Activated CD4-positive, alpha-beta T cell treated with anti-CD3 and anti-CD28 coated beads, Interleukin-2, amount 50 U/mL, for 24 hours (primary cell): ENCODE data around the gene RRM1.
"Not testable (repeated sequence)": the region's sequence is repeated elsewhere in the genome, so short reads cannot be mapped to it uniquely, and the experiment has no call there.

Experiments
- DNase-seq, 2 donors: peaks; one replicate each; pipeline ENCODE4 v3.0.0-alpha.2; 2020; ENCODE audit warnings: low read depth in 1 of 2, low spot score in 1 of 2

The RRM1 gene

DNA sequence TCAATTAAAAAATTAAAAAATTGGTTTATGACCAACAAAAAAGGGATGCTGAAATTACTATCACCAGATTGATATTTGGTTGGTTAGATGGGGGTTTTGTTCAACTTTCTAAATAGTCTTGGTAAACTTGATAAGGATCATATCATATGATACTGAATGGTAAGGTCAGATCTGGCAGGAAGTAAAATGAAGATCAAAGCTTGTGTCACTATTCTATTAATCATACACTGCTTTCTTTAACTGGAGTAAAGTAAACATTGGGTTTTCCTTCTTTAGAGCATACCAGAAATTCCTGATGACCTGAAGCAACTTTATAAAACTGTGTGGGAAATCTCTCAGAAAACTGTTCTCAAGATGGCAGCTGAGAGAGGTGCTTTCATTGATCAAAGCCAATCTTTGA is 40.2 kb downstream of the RRM1 start:
- DNase-seq, result no peak

DNA sequence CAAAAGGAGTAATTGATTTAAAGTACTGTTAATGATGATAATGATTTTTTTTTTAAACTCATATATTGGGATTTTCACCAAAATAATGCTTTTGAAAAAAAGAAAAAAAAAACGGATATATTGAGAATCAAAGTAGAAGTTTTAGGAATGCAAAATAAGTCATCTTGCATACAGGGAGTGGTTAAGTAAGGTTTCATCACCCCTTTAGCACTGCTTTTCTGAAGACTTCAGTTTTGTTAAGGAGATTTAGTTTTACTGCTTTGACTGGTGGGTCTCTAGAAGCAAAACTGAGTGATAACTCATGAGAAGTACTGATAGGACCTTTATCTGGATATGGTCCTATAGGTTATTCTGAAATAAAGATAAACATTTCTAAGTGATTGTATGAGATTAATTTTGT is 43.9 kb downstream of the RRM1 start:
- no peak for DNase-seq

DNA sequence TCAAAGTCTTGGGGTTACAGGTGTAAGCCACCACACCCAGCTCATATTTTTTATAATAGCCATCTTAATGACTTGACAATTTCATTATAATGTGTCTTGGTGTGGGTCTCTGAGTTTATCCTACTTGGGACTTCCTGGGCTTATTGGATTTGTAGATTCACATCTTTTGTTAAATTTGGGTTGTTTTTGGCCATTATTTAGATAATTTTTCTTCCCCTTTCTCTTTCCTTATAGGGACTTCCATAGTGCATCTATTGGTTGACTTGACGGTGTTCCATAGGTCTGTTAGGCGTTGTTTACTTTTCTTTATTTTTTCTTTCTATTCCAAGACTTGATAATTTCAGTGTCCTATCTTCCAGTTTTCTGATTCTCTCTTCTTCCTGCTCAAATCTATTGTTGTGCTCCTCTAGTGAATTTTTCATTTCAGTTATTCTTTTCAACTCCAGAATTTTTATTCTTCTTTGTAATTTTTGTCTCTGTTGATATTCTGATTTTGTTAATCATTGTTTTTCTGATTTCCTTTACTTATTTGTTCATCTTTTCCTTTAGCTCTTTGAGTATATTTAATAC is 45.6 kb downstream of the RRM1 start:
- DNase-seq, result no peak

DNA sequence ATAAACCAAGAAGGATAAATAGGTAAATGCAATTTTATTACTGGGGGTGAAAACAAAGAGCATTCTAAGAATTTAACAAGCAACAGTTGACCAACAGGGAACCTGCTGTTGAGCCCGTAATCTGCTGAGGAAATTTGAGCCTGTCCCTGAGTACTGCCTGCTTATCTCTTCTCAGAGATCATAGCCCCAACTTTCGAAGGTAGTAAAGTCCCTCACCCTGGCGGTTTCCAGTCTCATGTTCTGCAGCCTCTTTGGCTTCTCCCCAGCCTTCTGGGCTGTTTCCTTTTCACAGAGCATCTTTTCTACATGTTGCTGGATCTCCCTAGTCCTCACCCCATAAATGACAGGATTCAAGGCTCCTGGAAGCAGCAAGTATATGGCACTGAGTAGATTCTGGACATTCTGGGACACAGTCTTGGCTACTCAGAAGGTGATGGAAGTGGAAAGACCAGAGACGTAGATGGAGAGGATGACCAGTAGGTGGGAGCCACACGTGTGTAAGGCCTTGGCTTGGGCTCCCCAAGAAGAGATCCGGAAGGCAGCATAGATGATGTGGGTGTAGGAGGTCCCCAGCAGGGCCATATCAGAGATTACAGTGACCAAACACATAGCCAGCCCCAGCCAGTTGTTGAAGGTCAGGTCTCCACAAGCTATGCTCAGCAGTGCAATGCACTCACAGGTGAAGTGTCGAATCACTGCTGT is 51.6 kb downstream of the RRM1 start:
- no peak for DNase-seq

DNA sequence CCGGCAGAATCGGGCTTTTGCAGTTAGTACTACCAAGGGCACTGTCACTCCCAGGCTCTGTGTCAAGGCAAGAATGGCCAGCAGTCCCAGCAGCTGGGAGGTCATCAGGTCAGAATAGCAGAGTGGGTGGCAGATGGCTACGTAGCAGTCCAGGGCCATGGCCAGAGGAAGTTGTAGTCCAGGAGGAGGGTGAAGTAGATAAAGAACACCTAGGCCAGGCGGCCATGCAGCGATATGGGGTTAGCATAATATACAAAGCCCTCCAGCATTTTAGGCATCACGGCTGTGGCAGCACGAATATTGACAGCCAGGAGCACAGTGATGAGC is 52.1 kb downstream of the RRM1 start:
- DNase-seq, result no peak

DNA sequence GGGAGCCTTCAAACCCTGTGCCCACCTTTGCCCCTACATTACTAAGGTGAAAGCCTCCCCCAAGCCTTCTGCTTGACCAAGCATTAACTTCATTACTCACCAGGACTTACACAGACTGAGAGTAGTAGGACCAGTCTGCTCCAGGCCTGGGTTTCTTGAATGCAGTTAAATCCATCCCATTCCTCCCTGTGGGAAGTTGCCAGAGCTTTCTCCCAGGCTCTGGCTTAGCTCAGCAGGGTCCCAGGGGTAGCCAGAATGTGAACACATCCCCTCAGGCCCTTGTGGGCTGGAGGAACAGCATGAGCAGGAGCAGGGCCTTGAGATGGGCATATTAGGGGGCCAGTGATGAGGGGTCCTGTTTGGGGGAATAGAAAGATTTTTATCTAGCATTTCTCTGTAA is 59.9 kb downstream of the RRM1 start:
- no peak for DNase-seq

DNA sequence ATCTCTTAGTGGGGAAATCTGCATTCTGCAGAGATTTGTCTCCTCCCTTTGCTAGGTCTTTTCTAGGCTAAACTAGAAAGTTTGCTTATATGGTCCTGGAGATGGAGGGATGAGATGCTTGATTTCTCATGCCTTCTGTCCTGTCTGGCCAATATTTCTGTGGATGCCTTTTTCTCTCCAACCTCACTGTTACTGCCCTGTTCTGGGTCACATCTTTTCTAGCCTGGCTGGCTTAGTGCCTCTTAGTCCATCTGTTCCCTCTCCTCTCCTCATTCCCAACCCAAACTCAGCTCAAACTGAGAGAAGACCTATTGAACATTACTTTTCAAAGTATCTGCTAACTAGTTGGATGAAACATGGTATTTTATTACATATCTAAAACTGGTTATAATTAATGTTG is 62.0 kb downstream of the RRM1 start:
- DNase-seq, result no peak

DNA sequence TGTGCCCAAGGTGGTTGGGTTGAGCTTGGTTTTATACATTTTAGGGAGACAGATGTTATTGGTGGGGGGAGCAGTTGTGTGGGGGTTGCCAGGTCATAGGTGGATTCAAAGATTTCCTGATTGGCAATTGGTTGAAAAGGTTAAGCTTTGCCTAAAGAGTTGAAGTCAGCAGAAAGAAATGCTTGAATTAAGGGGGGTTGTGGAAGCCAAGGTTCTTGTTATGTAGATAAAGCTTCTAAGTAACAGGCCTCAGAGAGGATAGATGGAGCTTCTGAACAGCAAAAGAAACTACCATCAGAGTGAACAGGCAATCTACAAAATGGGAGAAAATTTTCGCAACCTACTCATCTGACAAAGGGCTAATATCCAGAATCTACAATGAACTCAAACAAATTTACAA is 64.2 kb downstream of the RRM1 start:
- DNase-seq, result not testable (repeated sequence)

DNA sequence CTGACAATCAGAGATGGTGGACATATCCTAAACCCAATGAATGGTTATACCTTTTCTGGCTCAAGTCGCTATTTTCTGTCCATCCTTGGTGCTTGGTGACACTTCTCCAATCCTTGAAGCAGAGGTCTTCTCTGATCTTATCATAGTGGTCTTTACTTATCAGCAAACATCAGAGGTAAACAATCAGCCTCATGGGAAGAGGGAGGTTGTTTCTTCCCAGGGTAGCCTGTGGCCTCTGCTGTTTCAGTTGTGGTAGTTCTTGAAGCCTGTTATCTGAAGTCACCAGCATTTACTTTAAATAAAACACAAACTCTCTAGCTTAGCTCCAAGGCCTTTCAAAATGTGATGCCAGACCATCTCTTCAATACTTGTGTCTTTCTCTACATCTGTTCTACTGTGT is 66.7 kb downstream of the RRM1 start:
- DNase-seq, result no peak

DNA sequence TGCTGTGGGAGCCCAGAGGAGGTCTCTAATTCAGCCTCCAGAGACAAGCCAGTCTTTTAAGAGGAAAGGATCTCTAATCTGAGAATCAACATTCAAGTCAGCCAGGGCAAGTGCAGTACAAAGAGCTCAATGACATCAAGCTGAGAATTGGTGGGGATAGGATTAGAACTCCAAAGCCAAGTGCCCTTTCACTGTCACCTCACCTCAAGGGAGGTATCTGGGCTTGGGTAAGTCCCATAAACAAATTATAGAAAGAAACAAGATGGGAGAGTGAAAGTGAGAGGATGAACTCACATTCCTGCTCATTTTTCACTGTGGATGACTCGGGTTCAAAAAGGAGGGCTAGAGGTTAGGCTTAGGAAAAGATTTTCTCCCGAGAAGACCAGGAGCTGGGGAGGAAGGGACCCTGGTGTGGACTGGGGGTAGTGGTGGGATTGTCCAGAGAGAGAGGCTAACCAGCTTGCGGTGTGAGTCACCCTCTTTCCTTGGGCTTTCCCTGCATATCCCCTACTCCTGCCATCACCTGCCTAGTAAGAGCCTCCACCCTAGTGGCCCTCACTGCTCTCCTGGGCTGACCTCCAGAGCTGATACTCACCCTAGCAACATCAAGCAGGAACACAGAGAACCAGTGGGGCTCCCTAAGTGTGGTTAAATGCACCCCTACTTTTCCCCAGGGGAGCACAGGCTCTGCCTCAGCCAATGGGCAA is 70.4 kb downstream of the RRM1 start:
- no peak for DNase-seq

DNA sequence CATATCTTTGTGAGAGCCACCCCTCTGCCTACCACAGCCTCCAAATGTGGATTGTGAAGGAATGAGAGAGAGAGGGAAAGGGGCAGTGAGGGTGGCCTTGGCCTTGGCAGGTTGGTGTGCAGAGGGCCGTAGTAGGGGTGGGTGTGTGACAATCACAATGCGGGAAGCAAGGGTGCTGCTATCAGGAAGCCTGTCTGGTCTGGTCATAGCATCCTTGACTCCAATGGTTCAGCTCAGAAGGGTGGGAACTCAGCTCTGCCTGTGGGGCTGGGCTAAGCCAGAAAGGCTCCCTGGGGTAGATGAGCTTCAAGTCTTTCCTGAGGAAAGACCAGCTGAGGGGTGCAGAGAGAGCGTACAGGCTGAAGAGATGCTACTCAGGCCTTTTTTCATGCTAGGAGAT is 72.7 kb downstream of the RRM1 start:
- DNase-seq, result no peak

DNA sequence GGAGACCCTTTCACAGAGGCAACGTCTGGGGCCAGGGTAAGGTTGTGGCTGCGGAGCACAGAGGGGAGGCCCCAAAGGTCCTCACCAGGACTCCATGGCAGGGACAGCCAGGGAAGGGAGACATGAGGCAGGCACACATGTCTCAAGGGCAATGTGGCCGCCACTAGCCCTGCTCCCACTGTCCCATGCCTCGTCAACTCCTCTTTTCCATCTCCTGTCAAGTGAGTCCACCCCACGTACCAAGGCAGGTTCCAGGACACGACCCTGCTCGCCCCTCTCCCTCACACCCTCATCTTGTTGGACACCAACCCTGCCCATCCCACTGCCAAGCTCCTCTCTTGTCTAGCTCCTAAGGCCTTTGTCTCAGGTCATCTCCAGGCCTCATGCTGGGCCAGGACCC is 73.2 kb downstream of the RRM1 start:
- DNase-seq, result no peak

DNA sequence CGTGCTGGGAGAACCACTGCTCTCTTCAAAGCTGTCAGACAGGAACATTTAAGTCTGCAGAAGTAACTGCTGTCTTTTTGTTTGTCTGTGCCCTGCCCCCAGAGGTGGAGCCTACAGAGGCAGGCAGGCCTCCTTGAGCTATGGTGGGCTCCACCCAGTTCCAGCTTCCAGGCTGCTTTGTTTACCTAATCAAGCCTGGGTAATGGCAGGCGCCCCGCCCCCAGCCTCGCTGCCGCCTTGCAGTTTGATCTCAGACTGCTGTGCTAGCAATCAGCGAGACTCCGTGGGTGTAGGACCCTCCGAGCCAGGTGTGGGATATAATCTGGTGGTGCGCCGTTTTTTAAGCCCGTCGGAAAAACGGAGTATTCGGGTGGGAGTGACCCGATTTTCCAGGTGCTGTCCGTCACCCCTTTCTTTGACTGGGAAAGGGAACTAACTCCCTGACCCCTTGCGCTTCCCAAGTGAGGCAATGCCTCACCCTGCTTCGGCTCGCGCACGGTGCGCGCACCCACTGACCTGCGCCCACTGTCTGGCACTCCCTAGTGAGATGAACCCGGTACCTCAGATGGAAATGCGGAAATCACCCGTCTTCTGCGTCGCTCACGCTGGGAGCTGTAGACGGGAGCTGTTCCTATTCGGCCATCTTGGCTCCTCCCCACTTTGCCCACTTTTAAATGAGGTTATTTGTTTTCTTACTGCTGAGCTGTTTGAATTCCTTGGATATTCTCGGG is 81.2 kb downstream of the RRM1 start:
- DNase-seq, result not testable (repeated sequence)

DNA sequence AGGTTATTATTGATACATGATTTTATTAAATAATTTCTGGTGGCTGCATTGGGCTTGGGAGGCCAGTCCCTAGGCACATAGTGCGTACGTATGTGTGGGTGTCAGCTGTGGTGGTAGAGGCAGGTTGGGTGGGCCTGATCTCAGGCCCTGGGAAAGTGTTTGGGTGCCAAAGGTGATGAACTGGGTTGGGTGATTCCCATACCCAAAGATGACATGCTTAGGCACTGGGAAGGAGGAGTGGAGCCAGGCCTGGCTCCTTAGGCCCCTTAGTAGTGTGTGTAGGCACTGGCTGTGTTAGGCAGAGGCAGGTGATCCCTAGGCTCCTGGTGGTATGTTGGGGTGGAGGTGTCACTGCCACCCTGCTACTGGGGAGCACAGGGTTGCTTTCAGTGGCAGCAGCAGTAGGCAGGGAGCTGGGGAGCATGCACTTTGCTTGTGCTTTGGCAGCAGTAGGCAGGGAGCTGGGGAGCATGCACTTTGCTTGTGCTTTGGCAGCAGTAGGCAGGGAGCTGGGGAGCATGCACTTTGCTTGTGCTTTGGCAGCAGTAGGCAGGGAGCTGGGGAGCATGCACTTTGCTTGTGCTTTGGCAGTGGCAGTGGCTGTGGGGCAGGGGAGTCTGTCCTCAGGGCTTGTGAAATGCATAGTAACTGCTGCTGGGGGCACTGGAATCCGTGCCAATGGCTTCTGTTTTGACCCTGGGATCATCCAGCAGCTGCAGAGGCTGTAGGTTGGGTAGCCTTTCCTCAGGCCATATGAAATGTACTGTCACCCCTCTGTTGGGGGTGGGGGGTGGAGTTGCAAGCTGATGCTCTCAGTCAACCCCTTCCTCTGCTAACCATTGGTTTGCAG is 84.4 kb downstream of the RRM1 start:
- no peak for DNase-seq

DNA sequence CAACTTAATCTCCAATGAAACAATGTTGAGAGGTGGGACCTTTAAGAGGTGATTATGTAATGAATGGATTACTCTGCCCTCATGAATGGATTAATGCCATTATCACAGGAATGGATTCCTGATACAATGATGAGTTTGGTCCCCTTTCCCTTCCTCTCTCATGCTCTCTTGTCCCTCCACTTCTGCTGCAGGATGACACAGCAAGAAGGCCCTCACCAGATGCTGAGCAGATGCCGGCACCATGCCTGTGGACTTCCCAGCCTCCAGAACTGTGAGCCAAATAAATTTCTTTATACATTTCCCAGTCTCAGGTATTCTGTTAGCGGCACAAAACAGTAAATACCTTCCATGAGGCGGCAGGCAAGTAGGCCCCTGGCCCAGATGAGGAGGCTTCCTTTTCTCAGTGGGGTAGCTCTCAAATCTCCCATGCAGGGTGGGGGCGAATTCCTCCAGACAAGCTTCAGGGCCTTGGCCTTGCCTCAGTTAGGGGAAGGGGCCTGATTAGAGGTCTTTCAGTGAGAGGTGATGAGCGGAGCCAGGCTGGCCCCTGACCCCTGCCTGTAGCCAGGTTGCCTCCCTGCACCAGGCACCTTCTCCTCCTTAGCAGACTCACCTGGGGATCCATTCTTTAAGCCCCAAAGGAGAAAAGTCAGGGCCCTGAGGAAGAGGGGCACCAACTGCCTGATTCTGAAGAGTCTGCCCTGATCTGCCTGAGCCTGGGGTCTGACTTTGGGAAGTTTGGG is 86.0 kb downstream of the RRM1 start:
- no peak for DNase-seq

DNA sequence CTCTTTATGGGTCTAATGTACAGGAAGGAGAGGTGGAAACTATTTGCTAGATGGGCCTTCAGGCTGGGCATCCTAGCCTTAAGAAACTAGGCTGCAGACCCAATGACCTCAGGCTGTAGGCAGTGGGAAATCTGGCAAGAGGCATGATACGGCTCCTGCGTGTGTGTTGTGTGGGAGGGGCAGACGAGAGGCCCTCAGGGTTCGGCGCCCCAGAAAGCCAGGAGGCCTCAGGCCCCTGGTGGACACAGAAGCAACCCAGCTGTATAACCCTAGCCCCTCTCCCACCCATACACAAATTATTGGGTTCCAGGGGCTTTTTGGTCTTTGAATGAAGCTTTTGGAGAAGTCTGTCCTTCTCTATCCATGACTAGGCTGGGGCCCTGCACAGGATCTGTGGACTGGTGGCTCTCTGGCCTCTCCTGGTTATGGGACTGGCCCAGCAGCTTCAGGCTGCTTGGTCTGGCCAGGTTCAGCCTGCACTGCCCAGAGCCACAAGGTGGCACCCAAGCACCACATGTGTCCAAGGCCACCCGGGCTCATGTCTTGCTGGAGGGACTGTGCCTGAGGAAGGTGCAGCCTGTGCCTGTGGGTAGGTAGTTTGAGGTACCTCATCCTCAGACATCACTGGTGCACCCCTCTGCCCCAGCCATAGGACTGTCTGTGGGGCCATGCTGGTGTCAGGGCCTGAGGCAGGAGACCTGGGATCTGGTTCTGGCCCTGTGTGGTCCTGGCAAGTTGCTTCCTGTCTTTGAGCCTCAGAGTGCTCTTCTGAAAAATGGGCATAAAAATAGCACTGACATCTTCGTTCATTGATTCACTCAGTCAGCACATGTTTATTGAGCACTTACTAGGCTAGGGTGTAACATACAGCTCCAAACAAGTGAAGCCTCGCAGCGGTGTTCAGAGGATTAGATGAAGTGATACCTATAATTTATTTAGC is 87.5 kb downstream of the RRM1 start:
- no peak for DNase-seq

DNA sequence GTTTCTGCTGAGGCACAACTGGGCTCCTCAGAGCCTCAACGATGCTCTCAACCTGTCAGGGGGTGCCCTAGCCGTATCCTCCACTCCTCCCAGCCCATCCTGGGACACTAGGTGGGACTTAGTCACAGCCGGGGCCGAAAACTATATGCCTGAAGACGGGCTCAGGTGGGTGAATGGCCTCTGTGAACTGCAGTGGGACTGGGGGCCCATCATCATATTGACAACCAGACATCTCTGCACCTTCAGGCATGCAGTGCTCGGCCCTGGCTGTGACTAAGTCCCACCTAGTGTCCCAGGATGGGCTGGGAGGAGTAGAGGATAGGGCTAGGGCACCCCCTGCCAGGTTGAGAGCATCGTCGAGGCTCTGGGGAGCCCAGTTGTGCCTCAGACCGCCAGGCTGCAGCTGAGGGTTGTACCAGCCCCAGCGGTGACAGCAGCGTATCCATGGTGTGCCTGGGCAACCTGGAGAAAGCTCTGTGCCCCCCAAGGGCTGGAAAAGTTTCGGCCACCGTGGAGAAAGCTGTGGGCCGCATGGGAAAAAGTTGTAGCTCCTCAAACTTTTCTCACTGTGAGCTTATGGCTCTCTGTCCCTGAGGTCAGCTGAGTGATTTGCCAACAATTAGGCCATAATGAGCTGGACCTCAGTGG is 88.9 kb downstream of the RRM1 start:
- DNase-seq, result no peak

DNA sequence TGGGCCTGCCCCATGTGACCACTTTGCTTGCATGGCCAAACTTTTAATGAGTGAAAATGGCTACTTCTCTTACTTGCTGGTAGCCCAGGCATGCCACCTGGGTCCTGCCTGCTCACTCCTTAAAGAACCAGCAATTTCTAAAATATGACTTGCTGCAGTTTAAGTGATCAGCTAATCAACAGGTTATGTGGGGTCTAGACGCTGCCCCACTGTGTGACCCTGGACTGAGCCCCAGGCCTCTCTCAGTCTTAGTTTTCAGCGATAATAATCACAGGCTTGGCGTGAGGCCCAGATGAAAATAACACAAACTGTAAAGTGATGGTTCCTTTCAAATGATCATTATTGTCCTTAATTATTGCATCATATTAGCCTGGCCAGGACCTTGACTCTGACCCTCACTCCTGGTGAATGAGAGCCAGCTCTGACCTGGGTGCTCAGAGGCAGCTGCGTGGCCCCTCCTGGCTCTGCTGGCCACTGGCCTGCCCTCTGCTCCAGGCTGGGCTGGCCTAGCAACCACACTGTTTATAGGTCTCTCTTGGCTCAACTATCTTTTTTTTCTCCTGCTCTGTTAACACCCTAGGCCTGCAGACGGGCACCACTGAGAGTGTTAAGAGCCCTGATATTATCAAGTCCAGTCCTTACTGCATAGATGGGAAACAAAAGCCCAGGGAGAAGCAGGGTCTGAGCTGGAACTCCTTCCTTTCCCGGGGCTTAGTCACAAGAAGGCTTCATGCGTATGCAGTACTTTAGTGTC is 89.7 kb downstream of the RRM1 start:
- no peak for DNase-seq
